Cardiac muscle cell (in vitro differentiated cells and primary cell): ENCODE measurements around the gene CHCHD6. TPM values are rescaled to one million over a fixed set of nuclear protein-coding genes. Genes with fewer than 3 reads are reported as not detected.

Experiments used
- DNase-seq, 2 donors: peaks; one replicate each; pipeline versions ENCODE4 v3.0.0 to v3.0.0-alpha.2; 2010 to 2017; ENCODE audit warnings: low read depth in 1 of 2, low spot score in 1 of 2
- H3K27ac ChIP-seq: fragments of 200-600 bp; sonication (generic); 2 replicates; pipeline ENCODE4 v1.5.1; 2016
- H3K27me3 ChIP-seq: fragments of 200-600 bp; sonication (generic); 2 replicates; pipeline ENCODE4 v1.6.0; 2016; ENCODE audit warnings: control low read depth
- H3K36me3 ChIP-seq: fragments of 200-600 bp; sonication (generic); 2 replicates; pipeline ENCODE4 v1.5.1; 2016; ENCODE audit warnings: control low read depth
- H3K4me1 ChIP-seq: fragments of 200-600 bp; sonication (generic); 2 replicates; pipeline ENCODE4 v1.8.1; 2017; ENCODE audit warnings: low read depth, mild to moderate bottlenecking, mixed run types
- H3K4me3 ChIP-seq: fragments of 200-600 bp; sonication (generic); 2 replicates; pipeline ENCODE4 v1.5.1; 2016; ENCODE audit warnings: mild to moderate bottlenecking
- H3K9me3 ChIP-seq: fragments of 200-600 bp; sonication (generic); 2 replicates; pipeline ENCODE4 v1.5.1; 2017; ENCODE audit warnings: low read depth, mild to moderate bottlenecking, control low read depth
- polyA plus RNA-seq: library from polyadenylated mRNA; unstranded; fragments of >200 nt; fragmentation: Nextera tagmentation; extraction: Ambion mirVana; gene quantifications from 2 replicates; pipeline ENCODE4 v1.2.1, GENCODE V29; 2016
- total RNA-seq: library from RNA; depleted of rRNA; stranded (reverse); fragments of >200 nt; gene quantifications from 2 replicates; pipeline ENCODE4 v1.2.3, GENCODE V29; 2016
- TF ChIP-seq, protein P1 (sequence below): IDR thresholded peaks from 2 replicates; pipeline ENCODE4 v1.5.1; 2012; ENCODE audit warnings: low read depth, mild to moderate bottlenecking, low read length

Gene CHCHD6
- total and polyA plus RNA-seq, 2 experiments from 2014 or later = 76.0 to 102 TPM

DNA sequence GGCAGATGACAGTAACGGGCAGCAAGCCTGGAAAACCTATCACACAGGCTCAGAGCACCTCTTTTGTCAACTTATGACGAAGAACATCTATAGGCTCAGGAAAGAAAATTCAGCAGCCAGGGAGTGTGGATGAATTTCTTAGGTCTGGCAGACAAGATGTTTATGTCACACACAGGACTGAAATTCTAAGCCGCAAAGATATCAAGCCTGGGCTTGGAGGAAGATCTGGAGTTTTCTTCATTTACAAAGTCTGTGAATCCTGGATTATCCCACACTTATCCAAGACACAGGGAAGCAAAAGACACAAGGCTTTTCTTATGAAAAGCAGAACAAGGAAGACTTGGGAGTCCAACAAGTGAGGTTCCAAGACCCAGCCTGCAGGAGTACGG lies 23.4 kb upstream of the CHCHD6 start:
- Histone ChIP-seq H3K36me3 (no peaks in the 10 kb centered on the region), H3K4me3 (no peak overlapping the region), H3K4me1 (no peaks in the 10 kb centered on the region), H3K27ac (no peak overlapping the region), H3K9me3 (no peaks in the 10 kb centered on the region), H3K27me3 (peaks cover 44% of the 10 kb centered on the region)
- TF ChIP-seq, protein P1, sequence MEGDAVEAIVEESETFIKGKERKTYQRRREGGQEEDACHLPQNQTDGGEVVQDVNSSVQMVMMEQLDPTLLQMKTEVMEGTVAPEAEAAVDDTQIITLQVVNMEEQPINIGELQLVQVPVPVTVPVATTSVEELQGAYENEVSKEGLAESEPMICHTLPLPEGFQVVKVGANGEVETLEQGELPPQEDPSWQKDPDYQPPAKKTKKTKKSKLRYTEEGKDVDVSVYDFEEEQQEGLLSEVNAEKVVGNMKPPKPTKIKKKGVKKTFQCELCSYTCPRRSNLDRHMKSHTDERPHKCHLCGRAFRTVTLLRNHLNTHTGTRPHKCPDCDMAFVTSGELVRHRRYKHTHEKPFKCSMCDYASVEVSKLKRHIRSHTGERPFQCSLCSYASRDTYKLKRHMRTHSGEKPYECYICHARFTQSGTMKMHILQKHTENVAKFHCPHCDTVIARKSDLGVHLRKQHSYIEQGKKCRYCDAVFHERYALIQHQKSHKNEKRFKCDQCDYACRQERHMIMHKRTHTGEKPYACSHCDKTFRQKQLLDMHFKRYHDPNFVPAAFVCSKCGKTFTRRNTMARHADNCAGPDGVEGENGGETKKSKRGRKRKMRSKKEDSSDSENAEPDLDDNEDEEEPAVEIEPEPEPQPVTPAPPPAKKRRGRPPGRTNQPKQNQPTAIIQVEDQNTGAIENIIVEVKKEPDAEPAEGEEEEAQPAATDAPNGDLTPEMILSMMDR = no peak
- no peak for DNase-seq

DNA sequence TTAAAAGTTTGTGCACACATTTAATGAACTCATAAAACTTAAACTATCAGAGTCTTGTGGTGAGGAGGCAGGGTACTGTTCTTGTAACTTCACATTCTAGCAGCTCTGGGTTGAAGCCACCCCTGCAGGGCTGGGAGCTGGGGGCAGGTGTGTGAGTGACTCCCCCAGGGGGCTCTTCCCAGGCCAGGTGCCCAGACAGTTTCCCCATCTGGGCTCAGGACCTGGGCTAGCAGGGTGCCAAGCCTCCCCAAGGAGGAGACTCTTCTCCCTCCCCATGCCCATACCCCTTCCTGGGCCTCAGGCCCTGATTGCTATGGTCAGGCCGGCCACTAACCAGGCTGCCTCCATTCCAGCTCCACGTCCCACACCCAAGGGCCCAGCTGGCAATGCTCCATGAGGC lies 22.0 kb upstream of the CHCHD6 start:
- H3K27ac ChIP-seq = no peak overlapping the region
- DNase-seq = no peak
- peaks cover 36% of the 10 kb centered on the region for H3K27me3 ChIP-seq
- no peaks in the 10 kb centered on the region for H3K36me3 ChIP-seq
- H3K4me3 ChIP-seq = no peak overlapping the region
- TF ChIP-seq, protein P1 = no peak
- H3K9me3 ChIP-seq = no peaks in the 10 kb centered on the region
- no peaks in the 10 kb centered on the region for H3K4me1 ChIP-seq

DNA sequence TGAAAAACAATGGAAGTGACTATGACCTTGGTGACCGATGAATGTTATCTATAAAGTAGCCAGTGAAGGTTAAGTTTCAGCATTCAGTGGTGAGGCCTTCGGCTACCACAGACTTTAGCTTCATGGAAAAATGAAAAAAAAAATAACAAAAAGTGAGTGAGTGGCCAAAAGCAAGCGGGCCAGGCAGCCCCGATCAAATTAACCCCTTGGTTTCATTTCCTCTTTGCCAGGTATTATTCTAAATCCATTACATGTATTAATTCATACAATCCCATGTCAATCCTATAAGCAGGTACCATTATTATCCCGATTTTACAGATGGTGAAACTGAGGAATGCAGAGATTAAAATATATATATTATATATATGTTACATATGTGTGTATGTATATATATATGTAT lies 21.0 kb upstream of the CHCHD6 start:
- H3K4me3 ChIP-seq = no peak overlapping the region
- H3K4me1 ChIP-seq = no peaks in the 10 kb centered on the region
- DNase-seq = no peak
- no peaks in the 10 kb centered on the region for H3K36me3 ChIP-seq
- no peaks in the 10 kb centered on the region for H3K9me3 ChIP-seq
- TF ChIP-seq, protein P1 = no peak
- H3K27me3 ChIP-seq = peaks cover 26% of the 10 kb centered on the region
- no peak overlapping the region for H3K27ac ChIP-seq

DNA sequence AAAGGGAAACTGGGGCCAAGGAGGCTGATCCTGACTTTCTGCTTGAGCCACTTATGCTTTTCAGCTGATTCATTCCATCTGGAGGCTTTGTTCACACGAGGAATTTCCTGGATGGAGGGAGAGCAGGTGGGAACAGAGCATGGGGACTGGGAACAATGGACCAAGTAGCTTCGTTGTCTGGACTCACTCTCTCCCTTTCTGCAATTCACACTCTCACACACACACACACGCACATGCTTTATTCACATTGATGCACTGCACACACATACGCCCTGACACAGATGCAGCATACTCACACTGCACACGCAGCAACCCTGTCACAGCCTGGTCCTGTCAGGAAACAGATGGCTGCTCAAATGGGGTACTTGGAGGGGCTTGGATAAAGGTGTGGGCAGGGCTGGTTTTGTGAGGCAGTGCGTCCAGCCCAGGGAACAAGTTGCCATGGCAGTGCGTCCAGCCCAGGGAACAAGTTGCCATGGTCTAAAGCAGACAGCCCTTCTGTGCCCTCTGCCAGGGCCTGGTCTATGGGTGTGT lies 19.8 kb upstream of the CHCHD6 start:
- H3K27me3 ChIP-seq = peaks cover 15% of the 10 kb centered on the region
- TF ChIP-seq, protein P1 = no peak
- no peaks in the 10 kb centered on the region for H3K9me3 ChIP-seq
- no peak overlapping the region for H3K27ac ChIP-seq
- H3K36me3 ChIP-seq = no peaks in the 10 kb centered on the region
- H3K4me3 ChIP-seq = no peak overlapping the region
- no peaks in the 10 kb centered on the region for H3K4me1 ChIP-seq
- DNase-seq = peak in 1 of 2 donors; percentile 26

DNA sequence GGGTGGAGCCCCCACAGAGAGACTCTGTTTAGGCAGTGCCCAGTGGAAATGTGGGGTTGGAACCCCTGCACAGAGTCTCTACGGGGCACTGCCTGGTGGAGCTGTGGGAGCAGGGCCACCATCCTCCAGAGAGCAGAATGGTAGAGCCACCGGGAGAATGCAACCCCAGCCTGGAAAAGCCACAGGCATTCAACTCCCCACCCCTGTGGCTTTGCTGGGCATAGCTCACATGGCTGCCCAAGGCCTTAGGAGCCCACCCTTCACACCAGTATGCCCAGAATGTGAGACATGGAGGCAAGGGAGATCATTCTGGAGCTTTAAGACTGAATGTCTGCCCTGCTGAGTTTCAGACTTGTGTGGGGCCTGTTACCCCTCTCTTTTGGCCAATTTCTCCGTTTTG lies 19.0 kb upstream of the CHCHD6 start:
- TF ChIP-seq, protein P1 = no peak
- Histone ChIP-seq H3K36me3 (no peaks in the 10 kb centered on the region), H3K4me1 (no peaks in the 10 kb centered on the region), H3K9me3 (no peaks in the 10 kb centered on the region), H3K27ac (no peak overlapping the region), H3K27me3 (peaks cover 10% of the 10 kb centered on the region), H3K4me3 (no peak overlapping the region)
- DNase-seq = no peak

DNA sequence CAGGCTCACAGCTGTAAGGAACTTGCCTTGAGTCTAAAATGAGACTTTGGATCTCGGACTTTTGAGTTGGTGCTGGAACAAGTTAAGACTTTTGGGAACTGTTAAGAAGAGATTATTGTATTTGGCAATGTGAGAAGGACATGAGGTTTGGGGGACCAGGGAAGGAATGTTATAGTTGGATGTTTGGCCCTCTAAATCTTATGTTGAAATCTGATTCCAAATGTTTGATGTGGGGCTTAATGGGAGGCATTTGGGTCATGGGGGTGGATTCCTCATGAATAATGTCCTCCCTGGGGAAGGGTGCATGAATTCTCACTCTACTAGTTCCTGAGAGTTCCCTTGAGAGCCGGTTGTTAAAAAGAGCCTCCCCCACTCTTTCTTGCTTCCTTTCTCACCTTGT lies 18.5 kb upstream of the CHCHD6 start:
- DNase-seq = no peak
- Histone ChIP-seq H3K9me3 (no peaks in the 10 kb centered on the region), H3K36me3 (no peaks in the 10 kb centered on the region), H3K4me3 (no peak overlapping the region), H3K27ac (no peak overlapping the region), H3K4me1 (no peaks in the 10 kb centered on the region), H3K27me3 (peaks cover 6% of the 10 kb centered on the region)
- TF ChIP-seq, protein P1 = no peak
